Mucosa of stomach (tissue), 1 donor: Measurements from ENCODE around the gene FAM111A.

Source experiments
- H3K27me3 ChIP-seq: one replicate; pipeline ENCODE4 v1.7.0; 2013; ENCODE audit warnings: mild to moderate bottlenecking, low read length; ENCODE audit not compliant: control insufficient read depth, insufficient read depth
- H3K36me3 ChIP-seq: one replicate; pipeline ENCODE4 v1.7.0; 2013; ENCODE audit warnings: low read length; ENCODE audit not compliant: control insufficient read depth, insufficient read depth
- H3K4me1 ChIP-seq: one replicate; pipeline ENCODE4 v1.7.0; 2013; ENCODE audit warnings: mild to moderate bottlenecking, low read length; ENCODE audit not compliant: control insufficient read depth, insufficient read depth
- H3K4me3 ChIP-seq: one replicate; pipeline ENCODE4 v1.7.0; 2013; ENCODE audit warnings: low read length
- H3K9ac ChIP-seq: one replicate; pipeline ENCODE4 v1.7.0; 2013; ENCODE audit warnings: mild to moderate bottlenecking, low read length, moderate library complexity
- H3K9me3 ChIP-seq: one replicate; pipeline ENCODE4 v1.7.0; 2013; ENCODE audit warnings: mild to moderate bottlenecking, low read length, moderate library complexity; ENCODE audit not compliant: control insufficient read depth
- donor health status: Pancreatic carcinoma.

FAM111A gene

DNA sequence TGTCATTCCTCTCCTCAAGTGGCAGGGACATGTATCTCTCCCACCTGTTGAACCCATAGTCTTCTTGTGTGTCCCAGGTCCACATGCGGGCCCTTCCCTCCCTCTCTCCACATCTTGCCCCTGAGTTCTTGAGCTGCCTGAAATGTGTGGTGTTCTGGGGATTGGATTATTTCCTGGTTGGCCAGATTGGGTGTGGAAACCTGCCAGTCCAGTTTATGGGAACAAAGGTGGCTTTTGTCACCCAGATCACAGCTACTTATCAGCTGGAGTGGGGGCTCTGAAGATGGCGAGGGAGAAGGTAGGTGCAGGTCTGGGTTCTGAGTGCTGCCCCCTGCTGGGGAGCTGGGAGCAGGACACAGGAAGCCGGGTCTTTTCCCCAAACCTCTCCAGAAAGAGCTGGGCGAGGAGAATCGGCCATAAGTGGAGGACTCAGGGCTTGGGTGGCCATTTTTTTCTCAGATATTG is 43.5 kb downstream of the FAM111A start:
- Histone ChIP-seq H3K36me3 (no peaks in the 10 kb centered on the region), H3K9me3 (no peaks in the 10 kb centered on the region), H3K27me3 (no peaks in the 10 kb centered on the region), H3K4me1 (peaks cover 92% of the 10 kb centered on the region), H3K9ac (peak overlapping the region; percentile 46), H3K4me3 (no peak overlapping the region)

DNA sequence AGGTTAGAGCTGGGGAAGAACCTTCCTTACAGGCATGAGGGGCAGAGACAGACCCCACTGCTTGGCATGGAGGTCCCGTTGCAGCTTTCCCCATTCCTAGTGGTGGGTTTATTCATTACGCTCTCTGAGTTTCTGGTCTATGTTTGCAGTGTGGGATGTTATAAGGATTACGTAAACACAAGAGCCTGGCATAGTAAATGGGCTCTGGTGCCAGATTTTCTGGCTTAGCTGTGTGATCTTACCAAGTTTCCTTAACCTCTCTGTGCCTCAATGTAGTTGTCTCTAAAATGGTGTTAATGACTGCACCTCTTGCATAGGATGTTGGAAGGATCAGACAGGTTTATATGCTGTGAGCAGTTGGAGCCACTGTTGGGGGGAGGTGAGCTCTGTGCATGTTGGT is 44.4 kb downstream of the FAM111A start:
- Histone ChIP-seq H3K36me3 (no peaks in the 10 kb centered on the region), H3K27me3 (no peaks in the 10 kb centered on the region), H3K4me1 (peaks cover 84% of the 10 kb centered on the region), H3K9me3 (no peaks in the 10 kb centered on the region), H3K9ac (peak overlapping the region; percentile 46), H3K4me3 (no peak overlapping the region)

DNA sequence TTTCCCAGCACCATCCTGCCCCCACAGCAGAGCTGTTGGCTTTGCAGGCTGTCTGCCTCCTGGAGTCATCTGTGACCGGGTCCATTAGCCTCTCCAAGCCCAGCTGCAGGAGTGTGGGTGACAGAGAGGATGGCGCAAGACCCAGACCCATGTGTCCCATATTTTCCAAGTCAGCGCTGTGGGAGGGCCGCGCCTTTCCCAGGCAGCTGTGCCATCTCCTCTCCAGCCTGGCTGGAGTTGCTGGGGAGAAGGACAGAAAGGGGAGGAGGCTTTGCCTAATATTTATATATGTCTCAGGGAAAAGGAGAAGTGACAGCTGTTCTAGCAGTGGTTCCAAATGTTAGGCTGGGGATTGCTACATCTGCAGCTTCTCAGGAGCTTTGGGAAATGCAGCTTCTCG is 44.9 kb downstream of the FAM111A start:
- H3K9me3 ChIP-seq: no peaks in the 10 kb centered on the region
- H3K9ac ChIP-seq: no peak overlapping the region
- no peak overlapping the region for H3K4me3 ChIP-seq
- H3K4me1 ChIP-seq: peaks cover 78% of the 10 kb centered on the region
- H3K27me3 ChIP-seq: no peaks in the 10 kb centered on the region
- peaks cover 2% of the 10 kb centered on the region for H3K36me3 ChIP-seq

DNA sequence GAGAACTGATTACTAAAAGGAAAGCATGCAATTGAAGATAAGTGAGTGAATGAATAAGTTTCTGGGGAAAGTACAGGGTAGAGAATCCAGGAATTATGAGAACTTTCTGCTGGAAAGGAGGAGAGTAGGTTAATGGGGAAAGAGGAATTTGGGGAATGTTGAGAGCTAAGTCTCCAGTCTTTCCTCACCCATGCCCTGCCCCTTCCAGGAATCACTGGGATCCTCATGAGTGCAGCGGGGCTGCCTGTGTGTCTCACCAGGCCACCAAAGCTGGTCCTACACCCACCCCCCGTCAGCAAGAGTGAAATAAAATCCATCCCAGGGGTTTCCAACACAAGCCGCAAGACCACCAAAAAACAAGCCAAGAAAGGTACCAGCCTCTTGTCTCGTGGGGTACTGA is 46.3 kb downstream of the FAM111A start:
- Histone ChIP-seq H3K9me3 (no peaks in the 10 kb centered on the region), H3K4me1 (peaks cover 64% of the 10 kb centered on the region), H3K27me3 (no peaks in the 10 kb centered on the region), H3K9ac (no peak overlapping the region), H3K36me3 (peaks cover 5% of the 10 kb centered on the region), H3K4me3 (no peak overlapping the region)

DNA sequence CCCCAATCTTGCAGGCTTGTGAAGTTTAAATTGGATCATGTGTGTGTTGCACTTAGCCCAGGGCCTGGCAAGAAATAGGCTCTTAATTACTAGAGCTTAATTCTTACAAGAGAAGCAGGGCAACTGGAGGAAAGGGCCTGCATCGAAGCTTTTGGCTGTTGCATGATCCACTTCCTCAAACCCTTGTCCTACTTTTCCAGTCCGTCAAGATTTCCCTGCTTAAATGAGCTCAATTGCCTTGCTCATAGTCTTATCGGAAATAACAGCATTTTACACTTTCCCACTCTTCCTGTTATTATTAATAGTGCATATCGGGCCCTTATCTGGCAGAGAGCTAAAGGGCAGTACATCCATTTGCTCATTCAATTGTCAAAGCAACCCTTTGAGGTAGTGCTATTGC is 47.3 kb downstream of the FAM111A start:
- Histone ChIP-seq H3K36me3 (peaks cover 5% of the 10 kb centered on the region), H3K9me3 (no peaks in the 10 kb centered on the region), H3K27me3 (no peaks in the 10 kb centered on the region), H3K9ac (no peak overlapping the region), H3K4me3 (no peak overlapping the region), H3K4me1 (peaks cover 54% of the 10 kb centered on the region)

DNA sequence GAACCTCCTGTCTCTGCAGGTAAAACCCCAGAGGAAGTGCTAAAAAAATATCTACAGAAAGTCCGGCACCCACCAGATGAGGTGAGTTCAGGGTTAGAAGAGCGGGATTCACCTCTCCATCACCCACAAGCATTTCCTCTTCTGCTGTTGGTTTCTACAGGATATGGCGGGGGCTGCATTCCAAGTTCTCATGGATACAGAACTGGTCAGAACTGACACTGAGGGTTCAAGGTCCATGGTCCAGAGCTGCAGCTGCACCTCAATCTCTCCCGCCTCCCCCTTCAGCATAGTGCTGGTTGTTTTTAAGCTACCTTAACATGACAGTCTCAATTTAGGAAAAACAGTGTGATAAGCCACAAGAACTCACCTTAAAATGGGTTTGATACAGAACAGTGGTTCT is 48.4 kb downstream of the FAM111A start:
- peaks cover 43% of the 10 kb centered on the region for H3K4me1 ChIP-seq
- no peak overlapping the region for H3K9ac ChIP-seq
- H3K36me3 ChIP-seq: peaks cover 5% of the 10 kb centered on the region
- H3K27me3 ChIP-seq: no peaks in the 10 kb centered on the region
- no peak overlapping the region for H3K4me3 ChIP-seq
- H3K9me3 ChIP-seq: no peaks in the 10 kb centered on the region

DNA sequence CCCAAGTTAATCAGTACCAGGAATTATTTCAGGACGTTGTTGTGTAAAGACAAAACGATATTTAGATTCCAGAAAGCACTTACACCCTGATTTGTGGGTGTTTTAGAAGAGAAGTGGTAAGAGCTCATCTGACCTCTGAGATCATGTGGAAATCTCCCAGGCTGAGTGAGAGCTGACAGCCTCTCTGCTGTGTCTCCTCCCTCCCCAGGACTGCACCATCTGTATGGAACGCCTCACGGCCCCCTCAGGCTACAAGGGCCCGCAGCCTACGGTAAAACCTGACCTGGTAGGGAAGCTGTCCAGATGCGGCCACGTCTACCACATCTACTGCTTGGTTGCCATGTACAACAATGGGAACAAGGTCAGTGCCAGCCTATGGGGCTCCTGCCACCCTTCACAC is 49.2 kb downstream of the FAM111A start:
- Histone ChIP-seq H3K9me3 (no peaks in the 10 kb centered on the region), H3K9ac (no peak overlapping the region), H3K4me1 (peaks cover 39% of the 10 kb centered on the region), H3K27me3 (no peaks in the 10 kb centered on the region), H3K36me3 (peaks cover 5% of the 10 kb centered on the region), H3K4me3 (no peak overlapping the region)

DNA sequence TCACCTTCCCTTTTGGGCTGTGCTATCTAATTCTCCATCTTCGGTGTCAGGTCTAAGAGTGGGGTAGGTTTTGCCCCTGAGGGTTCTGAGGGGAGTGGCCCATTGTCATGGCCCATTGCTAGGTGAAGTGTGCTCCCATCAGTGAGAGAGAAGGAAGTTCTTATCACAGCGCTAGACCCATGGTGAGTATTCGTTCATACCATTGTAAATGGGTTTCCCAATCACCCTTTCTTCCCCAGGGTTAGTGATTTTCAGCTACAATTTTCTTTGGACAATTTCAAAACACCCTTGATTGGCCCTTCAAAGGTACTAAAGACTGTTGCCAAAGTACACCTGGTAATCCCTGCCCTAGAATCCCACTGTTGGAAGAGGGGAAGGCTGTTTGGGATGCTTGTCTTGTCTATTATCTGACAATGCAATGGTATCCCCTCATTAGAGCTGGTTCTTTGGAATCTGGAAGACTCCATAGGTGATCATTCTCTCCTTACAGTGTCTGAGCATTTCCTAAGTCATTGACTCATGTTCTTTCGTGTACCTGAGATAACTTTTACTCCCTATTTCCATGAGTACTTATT is 49.9 kb downstream of the FAM111A start:
- Histone ChIP-seq H3K27me3 (no peaks in the 10 kb centered on the region), H3K4me3 (no peak overlapping the region), H3K9me3 (no peaks in the 10 kb centered on the region), H3K36me3 (peaks cover 5% of the 10 kb centered on the region), H3K9ac (no peak overlapping the region), H3K4me1 (peaks cover 37% of the 10 kb centered on the region)

DNA sequence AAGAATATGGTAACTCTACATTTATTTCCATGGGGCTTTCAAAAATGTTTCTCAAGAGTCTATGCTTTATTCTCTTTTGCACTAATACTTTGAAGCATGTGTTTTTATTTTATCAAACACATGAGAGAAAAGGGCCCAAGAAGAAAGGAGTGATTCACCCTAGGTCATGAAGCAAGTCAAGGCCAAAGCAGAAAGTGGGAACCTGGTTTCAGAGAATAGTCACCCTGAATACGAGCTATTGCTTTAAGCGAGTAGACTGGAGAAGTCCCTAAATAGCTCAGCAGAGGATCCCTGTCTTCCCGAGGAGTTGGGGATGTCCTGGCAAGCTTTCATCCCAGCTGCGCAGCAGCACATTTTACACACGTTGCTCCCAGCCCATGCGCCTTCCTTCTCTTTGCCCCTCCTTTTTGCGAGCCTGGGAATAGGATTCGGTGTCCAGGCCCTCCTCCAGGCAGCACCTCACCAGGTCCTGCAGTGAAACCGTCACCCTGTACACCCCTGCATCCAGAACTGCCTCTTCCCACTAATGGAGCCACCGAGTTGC is 51.0 kb downstream of the FAM111A start:
- Histone ChIP-seq H3K36me3 (peaks cover 5% of the 10 kb centered on the region), H3K27me3 (no peaks in the 10 kb centered on the region), H3K4me1 (peaks cover 35% of the 10 kb centered on the region), H3K9ac (no peak overlapping the region), H3K9me3 (no peaks in the 10 kb centered on the region), H3K4me3 (no peak overlapping the region)

DNA sequence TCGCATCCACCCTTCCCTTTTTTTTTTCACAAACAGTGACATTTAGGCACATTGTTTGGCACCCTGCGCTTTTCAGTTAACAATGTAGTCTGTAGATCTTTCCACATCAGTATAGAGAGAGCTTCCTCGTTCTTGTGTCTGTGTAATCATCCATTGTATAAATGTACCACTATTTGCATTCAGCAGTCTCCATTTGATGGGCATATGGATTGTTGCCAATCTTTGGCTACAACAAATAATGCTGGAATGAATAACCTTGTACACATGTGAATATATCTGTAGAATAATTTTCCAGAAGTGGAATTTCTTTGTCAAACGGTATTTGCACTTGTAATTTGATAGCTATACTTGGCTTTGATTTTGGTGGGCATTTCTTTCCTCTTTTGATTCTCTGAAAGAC is 52.9 kb downstream of the FAM111A start:
- H3K9ac ChIP-seq: no peak overlapping the region
- H3K4me1 ChIP-seq: peaks cover 17% of the 10 kb centered on the region
- H3K9me3 ChIP-seq: no peaks in the 10 kb centered on the region
- no peak overlapping the region for H3K4me3 ChIP-seq
- H3K36me3 ChIP-seq: peaks cover 5% of the 10 kb centered on the region
- H3K27me3 ChIP-seq: no peaks in the 10 kb centered on the region

DNA sequence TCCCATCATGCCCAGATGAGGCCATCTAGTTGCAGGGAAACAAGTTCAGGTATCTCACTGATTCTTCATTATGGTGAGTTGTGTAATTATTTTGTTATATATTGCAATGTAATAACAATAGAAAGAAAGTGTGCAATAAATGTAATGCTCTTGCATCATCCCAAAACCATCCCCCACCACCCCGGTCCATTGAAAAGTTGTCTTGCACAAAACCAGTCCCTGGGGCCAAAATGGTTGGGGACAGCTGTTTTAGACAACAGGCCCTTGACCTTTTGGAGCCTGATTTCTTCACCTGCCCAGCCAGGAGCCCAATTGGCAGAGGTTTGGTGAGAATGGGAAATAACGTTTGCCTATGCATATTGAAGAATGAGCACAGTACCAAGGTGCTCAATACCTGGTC is 54.1 kb downstream of the FAM111A start:
- no peaks in the 10 kb centered on the region for H3K27me3 ChIP-seq
- peaks cover 23% of the 10 kb centered on the region for H3K4me1 ChIP-seq
- no peak overlapping the region for H3K9ac ChIP-seq
- peaks cover 5% of the 10 kb centered on the region for H3K36me3 ChIP-seq
- no peak overlapping the region for H3K4me3 ChIP-seq
- H3K9me3 ChIP-seq: no peaks in the 10 kb centered on the region

DNA sequence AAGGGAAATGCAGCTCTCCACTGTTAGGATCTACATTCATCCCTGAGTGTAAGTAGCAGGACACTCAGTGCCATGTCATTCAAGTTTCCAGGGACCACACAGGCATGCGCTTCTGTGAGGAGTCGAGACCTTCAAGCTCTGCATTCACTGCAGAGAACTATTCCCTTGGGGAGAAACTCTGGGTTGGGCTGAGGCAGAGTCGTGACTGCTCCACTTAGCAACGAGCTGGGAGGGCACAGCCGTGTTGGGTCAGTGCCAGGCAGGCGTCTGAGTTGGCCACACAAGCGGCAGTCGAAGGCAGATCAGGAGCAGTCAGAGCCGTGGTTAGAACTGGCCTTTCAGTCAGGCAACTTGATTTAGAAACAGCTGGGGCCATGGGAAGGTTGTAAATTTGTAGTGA is 55.3 kb downstream of the FAM111A start:
- Histone ChIP-seq H3K9ac (no peak overlapping the region), H3K27me3 (no peaks in the 10 kb centered on the region), H3K9me3 (no peaks in the 10 kb centered on the region), H3K36me3 (no peaks in the 10 kb centered on the region), H3K4me3 (no peak overlapping the region), H3K4me1 (peaks cover 23% of the 10 kb centered on the region)

DNA sequence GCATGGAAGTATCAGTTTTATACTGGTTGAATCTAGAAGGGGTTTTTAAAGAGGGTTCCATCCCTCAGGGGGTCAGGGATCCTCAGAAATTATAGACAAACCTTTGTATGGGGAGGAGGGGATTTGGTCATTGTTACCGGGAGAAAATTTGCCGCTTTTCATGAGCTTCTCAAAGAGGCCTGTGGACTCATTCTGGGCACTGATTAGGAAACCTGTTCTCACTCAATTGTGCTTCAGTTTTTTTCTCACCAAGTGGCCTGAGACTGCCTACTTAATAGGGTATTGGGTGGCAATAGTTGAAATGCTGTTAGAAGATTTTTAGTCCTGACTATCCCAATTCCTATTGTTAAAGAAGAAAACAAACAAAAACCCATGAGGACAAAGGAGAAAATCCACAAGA is 56.1 kb downstream of the FAM111A start:
- Histone ChIP-seq H3K9ac (no peak overlapping the region), H3K9me3 (no peaks in the 10 kb centered on the region)

More for the DNA sequence above, 56.1 kb downstream of the FAM111A start:
- Histone ChIP-seq H3K27me3 (no peaks in the 10 kb centered on the region), H3K4me3 (no peak overlapping the region), H3K36me3 (no peaks in the 10 kb centered on the region), H3K4me1 (peaks cover 23% of the 10 kb centered on the region)
